K562 (cell line): ENCODE data around the gene DGCR2. TPM values are rescaled to one million over a fixed set of nuclear protein-coding genes. Genes with fewer than 3 reads are reported as not detected.

Source experiments
- ARID2 ChIP-seq: fragments of 450-650 bp; IDR thresholded peaks from 2 replicates; pipeline ENCODE4 v1.6.1; 2017; ENCODE audit warnings: antibody characterized with exemption, mild to moderate bottlenecking
- BCOR ChIP-seq: fragments of 450-650 bp; IDR thresholded peaks from 2 replicates; pipeline ENCODE4 v1.6.1; 2016
- CBFA2T3 ChIP-seq: fragments of 450-650 bp; IDR thresholded peaks from 2 replicates; pipeline ENCODE4 v1.6.1; 2017
- CGGBP1 ChIP-seq: fragments of 250-450 bp; sonication (Bioruptor Pico); IDR thresholded peaks from 2 replicates; pipeline ENCODE4 v1.9.0; 2021; ENCODE audit warnings: mild to moderate bottlenecking
- ETS2 ChIP-seq: IDR thresholded peaks from 2 replicates; pipeline ENCODE4 v1.6.1; 2016; ENCODE audit warnings: borderline replicate concordance, missing genetic modification characterization, mild to moderate bottlenecking, moderate library complexity, missing compliant biosample characterization; ENCODE audit not compliant: poor library complexity, severe bottlenecking
- FOSL1 ChIP-seq: fragments of 200-800 bp; sonication (Bioruptor generic); conservative IDR thresholded peaks from 2 replicates; pipeline ENCODE4 v1.6.1; 2016; ENCODE audit warnings: missing genetic modification characterization, missing compliant biosample characterization
- FOXJ3 ChIP-seq: sonication (generic); formaldehyde crosslinking; IDR thresholded peaks from 2 replicates; pipeline ENCODE4 v1.4.0; 2020; ENCODE audit warnings: mild to moderate bottlenecking, missing genetic modification reagents
- GTF2F1 ChIP-seq: IDR thresholded peaks from 2 replicates; pipeline ENCODE4 v1.6.1; 2011; ENCODE audit warnings: low read depth, low read length, improper control_type of control experiment
- IRF1 ChIP-seq: sonication (generic); formaldehyde crosslinking; IDR thresholded peaks from 2 replicates; pipeline ENCODE4 v1.8.0; 2022; ENCODE audit warnings: missing genetic modification reagents, mild to moderate bottlenecking, borderline replicate concordance
- KAT7 ChIP-seq: sonication (generic); formaldehyde crosslinking; IDR thresholded peaks from 2 replicates; pipeline ENCODE4 v1.8.0; 2022; ENCODE audit warnings: missing genetic modification reagents, mild to moderate bottlenecking, borderline replicate concordance
- NCOA2 ChIP-seq, 2 experiments: fragments of 450-650 bp; IDR thresholded peaks; 2 replicates each; pipeline ENCODE4 v1.6.1; 2018; ENCODE audit warnings: mild to moderate bottlenecking in 2 of 2, moderate library complexity in 1 of 2; ENCODE audit not compliant: partially characterized antibody in 2 of 2
- NFE2 ChIP-seq: IDR thresholded peaks from 2 replicates; pipeline ENCODE4 v1.6.1; 2014; ENCODE audit warnings: antibody characterized with exemption, low read depth
- NONO ChIP-seq, 2 experiments: fragments of 200-400 bp in 1 of 2; fragments of 450-650 bp in 1 of 2; formaldehyde crosslinking in 1 of 2; IDR thresholded peaks; 2 replicates each; pipeline ENCODE4 v1.6.1; 2017; ENCODE audit warnings: low read depth in 2 of 2, mild to moderate bottlenecking in 2 of 2, moderate library complexity in 2 of 2, low read length in 1 of 2
- RBM39 ChIP-seq: fragments of 200-400 bp; formaldehyde crosslinking; optimal IDR thresholded peaks from 2 replicates; pipeline ENCODE3; 2018; ENCODE audit warnings: low read depth, low read length
- RFX1 ChIP-seq: fragments of 450-650 bp; IDR thresholded peaks from 2 replicates; pipeline ENCODE4 v1.6.1; 2016; ENCODE audit warnings: mild to moderate bottlenecking, moderate library complexity
- SREBF1 ChIP-seq: fragments of 150-350 bp; IDR thresholded peaks from 2 replicates; pipeline ENCODE4 v1.6.1; 2014; ENCODE audit warnings: antibody characterized with exemption, low read depth, low read length, borderline replicate concordance
- ZFP36 ChIP-seq: fragments of 150-350 bp; IDR thresholded peaks from 2 replicates; pipeline ENCODE4 v1.6.1; 2018; ENCODE audit warnings: low read length, low read depth; ENCODE audit not compliant: partially characterized antibody
- ZNF282 ChIP-seq: sonication (generic); formaldehyde crosslinking; IDR thresholded peaks from 2 replicates; pipeline ENCODE4 v1.8.1; 2023; ENCODE audit warnings: missing genetic modification reagents
- ZNF318 ChIP-seq, 2 experiments: fragments of 450-650 bp; IDR thresholded peaks; 2 replicates each; pipeline ENCODE4 v1.6.1; 2016; ENCODE audit warnings: mild to moderate bottlenecking in 2 of 2, borderline replicate concordance in 1 of 2, low read depth in 1 of 2, moderate library complexity in 1 of 2
- ZNF395 ChIP-seq: fragments of 200-800 bp; sonication (Bioruptor generic); IDR thresholded peaks from 2 replicates; pipeline ENCODE4 v1.6.1; 2017; ENCODE audit warnings: missing genetic modification characterization, missing compliant biosample characterization
- polyA plus RNA-seq, 8 experiments: library from polyadenylated mRNA; depleted of rRNA in 4 of 8; stranded (reverse) in 5 of 8; unstranded in 3 of 8; fragments of >200 nt; fragmentation: Nextera tagmentation in 2 of 8; fragmentation: Illumina TruSeq in 1 of 8; extraction: Ambion mirVana in 2 of 8; extraction: Trizol in 1 of 8; gene quantifications; 2 replicates each; pipeline versions ENCODE4 v1.2.1 to v1.2.3, GENCODE V29; 2011 to 2014; ENCODE audit warnings: inconsistent platforms in 1 of 8, missing spikeins in 1 of 8
- total RNA-seq, 7 experiments: library from RNA; depleted of rRNA in 6 of 7; stranded (reverse); fragments of >200 nt in 6 of 7; fragmentation: Illumina TruSeq in 2 of 7; extraction: Trizol in 2 of 7; gene quantifications; 2 replicates each; pipeline versions ENCODE4 v1.2.1 to v1.2.3, GENCODE V29; 2011 to 2021; ENCODE audit warnings: low replicate concordance in 1 of 7

DGCR2 gene
- total and polyA plus RNA-seq, 9 of the 15 experiments (the other 6 are each of a cell fraction or from before 2014, with no cell fraction given), result 0.69 to 101 (median 56.4) TPM

- TF ChIP-seq ZNF318 (IDR thresholded peaks at IDR 0.05; ENCODE audit: borderline replicate concordance in 1 of 2, low read depth in 1 of 2) (peak in 1 of 2 experiments; percentile 47; a peak in 1 of 4 replicates), ETS2 (no peak), ARID2 (no peak), FOXJ3 (CRISPR knock-in tag) (no peak), NONO (IDR thresholded peaks at IDR 0.05; ENCODE audit: low read depth in 2 of 2, low read length in 1 of 2) (no peak), RFX1 (no peak), RBM39 (peak; percentile 36), ZNF395 (CRISPR knock-in tag) (no peak), GTF2F1 (no peak), NFE2 (no peak), FOSL1 (tag) (no peak), SREBF1 (no peak), NCOA2 (IDR thresholded peaks at IDR 0.05; ENCODE audit: partially characterized antibody in 2 of 2) (no peak), ZNF282 (no peak), CGGBP1 (CRISPR knock-in tag) (no peak), KAT7 (CRISPR knock-in tag) (no peak), CBFA2T3 (no peak), IRF1 (CRISPR knock-in tag) (no peak), BCOR (no peak), ZFP36 (no peak)
Observed at GRCh38 chr22:19108807-19109197, 13.4 kb downstream of the DGCR2 start (continued).
